ENCODE measurements around the gene MYL7. TPM values are rescaled to one million over a fixed set of nuclear protein-coding genes. Genes with fewer than 3 reads are reported as not detected.

The MYL7 gene
- polyA plus RNA-seq, 3 donors: not detected

GRCh38 chr7:44122529-44122928 lies 18.6 kb downstream of the MYL7 start:
- H2AFZ ChIP-seq (ENCODE audit: insufficient read depth, low read depth, low read length, poor library complexity, severe bottlenecking): peak overlapping the region; percentile 98
- Mint-ChIP-seq H3K4me1 (peaks cover 15% of the 10 kb centered on the region), H3K4me3 (peak overlapping the region; percentile 73 to 94), H3K36me3 (peaks cover 15 to 24% of the 10 kb centered on the region in 2 donors), H3K27ac (peak overlapping the region in 6 of 7 donors; percentile 21 to 89 (median 77)), H3K27me3 (ENCODE audit: low read depth in 3 of 3) (peaks cover 0 to 4% (median 0%) of the 10 kb centered on the region in 3 donors), H3K9me3 (peaks cover 0 to 4% (median 0%) of the 10 kb centered on the region in 7 donors)
- peak overlapping the region; percentile 79 for H3K9ac ChIP-seq (ENCODE audit: insufficient read depth, low read length, poor library complexity, severe bottlenecking)
- H3K36me3 ChIP-seq (replicated peaks in 1 of 2; ENCODE audit: control insufficient read depth in 1 of 2, insufficient read depth in 2 of 2, low read length in 2 of 2): peaks cover 7 to 15% of the 10 kb centered on the region in 2 donors
- peaks cover 14 to 16% of the 10 kb centered on the region in 2 donors for H3K4me1 ChIP-seq (ENCODE audit: control insufficient read depth in 1 of 2, insufficient read depth in 2 of 2, low read length in 2 of 2)
- peak overlapping the region; percentile 98 for H3K4me2 ChIP-seq (replicated peaks; ENCODE audit: extremely low read depth, low read length, poor library complexity, severe bottlenecking)
- H3K79me2 ChIP-seq (ENCODE audit: insufficient read depth, low read length): peaks cover 13% of the 10 kb centered on the region
- H3K27ac ChIP-seq (ENCODE audit: low read depth in 1 of 2, low read length in 2 of 2): peak overlapping the region in 1 of 2 donors; percentile 85
- no peaks in the 10 kb centered on the region for H3K9me3 ChIP-seq (replicated peaks in 1 of 2; ENCODE audit: control insufficient read depth in 1 of 2, insufficient read depth in 1 of 2, low read length in 2 of 2)
- H3K4me3 ChIP-seq (replicated peaks in 1 of 3; ENCODE audit: low read depth in 2 of 3, low read length in 3 of 3): peak overlapping the region in 2 of 3 experiments; percentile 70 to 90
- no peak for TF ChIP-seq CTCF (IDR thresholded peaks at IDR 0.05)
- WGBS (ENCODE audit: insufficient coverage): 88% methylated on average over 1 of the region's 1 CpG
- DNase-seq: no peak
- H4K20me1 ChIP-seq (ENCODE audit: insufficient read depth, low read length): no peaks in the 10 kb centered on the region
- no peaks in the 10 kb centered on the region for H3K27me3 ChIP-seq (ENCODE audit: control insufficient read depth in 2 of 2, insufficient read depth in 2 of 2, low read length in 2 of 2)
- intact Hi-C loops (cut with micrococcal nuclease): loop anchor here (5.0 kb wide), 2 partner anchors 40 to 105 kb away; partner anchors contain the start of gene POLM (in 2 of the 2)

DNA sequence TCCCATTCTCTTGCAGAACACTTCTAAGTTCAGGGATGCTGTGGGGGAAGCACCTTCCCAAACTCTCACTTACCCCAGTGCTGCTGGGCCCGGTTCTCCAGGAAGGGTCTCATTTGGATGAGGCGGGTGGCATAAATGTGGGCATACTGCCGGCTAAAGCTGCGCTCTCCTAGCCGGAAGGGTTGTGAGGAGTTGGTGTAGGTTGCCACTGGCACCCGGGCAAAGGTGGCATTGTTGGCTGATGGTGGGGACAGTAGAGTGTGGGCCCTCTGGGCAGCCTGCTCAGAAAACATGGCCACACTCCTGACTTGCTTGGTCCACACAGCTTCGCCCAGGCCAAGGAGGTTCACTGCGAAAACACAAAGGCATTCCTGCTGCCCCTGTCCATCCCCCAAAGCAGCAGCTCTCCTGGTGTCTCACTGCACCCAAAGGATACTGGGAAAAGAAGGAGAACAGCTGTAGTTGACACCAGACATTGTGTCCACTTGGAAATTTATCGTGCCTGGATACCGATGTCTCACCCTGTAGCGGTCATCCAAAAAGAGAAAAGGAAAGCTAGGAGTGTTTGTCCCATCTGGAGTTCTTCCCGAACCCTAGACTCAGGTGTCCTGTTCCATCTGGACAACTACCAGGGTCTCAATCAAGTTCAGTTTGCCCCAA lies 19.2 kb downstream of the MYL7 start:
- H3K4me2 ChIP-seq (replicated peaks; ENCODE audit: extremely low read depth, low read length, poor library complexity, severe bottlenecking): no peak overlapping the region
- H4K20me1 ChIP-seq (ENCODE audit: insufficient read depth, low read length): no peaks in the 10 kb centered on the region
- no peak for DNase-seq
- H3K27me3 ChIP-seq (ENCODE audit: control insufficient read depth in 2 of 2, insufficient read depth in 2 of 2, low read length in 2 of 2): no peaks in the 10 kb centered on the region
- H3K9me3 Mint-ChIP-seq: peaks cover 0 to 4% (median 0%) of the 10 kb centered on the region in 7 donors
- no peak overlapping the region for H3K27ac ChIP-seq (ENCODE audit: low read depth in 1 of 2, low read length in 2 of 2)
- H3K4me3 ChIP-seq (replicated peaks in 1 of 3; ENCODE audit: low read depth in 2 of 3, low read length in 3 of 3): no peak overlapping the region
- H2AFZ ChIP-seq (ENCODE audit: insufficient read depth, low read depth, low read length, poor library complexity, severe bottlenecking): no peak overlapping the region
- no peak for TF ChIP-seq CTCF (IDR thresholded peaks at IDR 0.05)
- intact Hi-C loops (cut with micrococcal nuclease): loop anchor here (5.0 kb wide), 2 partner anchors 40 to 105 kb away; partner anchors contain the start of gene POLM (in 2 of the 2)
- H3K4me1 Mint-ChIP-seq: peaks cover 15% of the 10 kb centered on the region
- peak overlapping the region in 1 of 7 donors; percentile 80 for H3K27ac Mint-ChIP-seq
- H3K36me3 Mint-ChIP-seq: peaks cover 21 to 24% of the 10 kb centered on the region in 2 donors
- peaks cover 7 to 21% of the 10 kb centered on the region in 2 donors for H3K36me3 ChIP-seq (replicated peaks in 1 of 2; ENCODE audit: control insufficient read depth in 1 of 2, insufficient read depth in 2 of 2, low read length in 2 of 2)
- H3K27me3 Mint-ChIP-seq (ENCODE audit: low read depth in 3 of 3): peaks cover 0 to 4% (median 0%) of the 10 kb centered on the region in 3 donors
- peaks cover 14 to 16% of the 10 kb centered on the region in 2 donors for H3K4me1 ChIP-seq (ENCODE audit: control insufficient read depth in 1 of 2, insufficient read depth in 2 of 2, low read length in 2 of 2)
- peaks cover 13% of the 10 kb centered on the region for H3K79me2 ChIP-seq (ENCODE audit: insufficient read depth, low read length)
- H3K9ac ChIP-seq (ENCODE audit: insufficient read depth, low read length, poor library complexity, severe bottlenecking): no peak overlapping the region
- H3K9me3 ChIP-seq (replicated peaks in 1 of 2; ENCODE audit: control insufficient read depth in 1 of 2, insufficient read depth in 1 of 2, low read length in 2 of 2): no peaks in the 10 kb centered on the region
- H3K4me3 Mint-ChIP-seq: no peak overlapping the region
- 100% methylated on average over 6 of the region's 12 CpGs for WGBS (ENCODE audit: insufficient coverage)
